Fibroblast of the aortic adventitia (primary cell): ENCODE data around the gene FOXO4. TPM values are rescaled to one million over a fixed set of nuclear protein-coding genes. Genes with fewer than 3 reads are reported as not detected.

ENCODE experiments used
- DNase-seq: peaks from one replicate; pipeline ENCODE4 v3.0.0-alpha.2; 2010; ENCODE audit warnings: low read depth
- H3K4me3 ChIP-seq: 2 replicates; pipeline ENCODE4 v1.5.1; 2011; ENCODE audit warnings: low read depth, mild to moderate bottlenecking, control low read depth, low read length, moderate library complexity
- CTCF ChIP-seq: IDR thresholded peaks from 2 replicates; pipeline ENCODE4 v1.5.1; 2011; ENCODE audit warnings: mild to moderate bottlenecking, low read length, control low read depth, inconsistent platforms; ENCODE audit not compliant: insufficient read depth
- total RNA-seq: library from RNA; depleted of rRNA; stranded (reverse); fragments of >200 nt; gene quantifications from 2 replicates; pipeline ENCODE4 v1.2.3, GENCODE V29; 2012; ENCODE audit warnings: low replicate concordance

FOXO4 gene
- total RNA-seq, 1 donor = 4.2 TPM

- DNase-seq = no peak
- no peak within 1 kb of the TSS for H3K4me3 ChIP-seq
- no peak for TF ChIP-seq CTCF
Observed at GRCh38 chrX:71106427-71106826, 10.8 kb downstream of the FOXO4 start, which contains the start of gene CXorf65. CXorf65 (minus strand) TSS chrX:71106740; CDS start chrX:71106556, 184 bp downstream.

GRCh38 chrX:71107245-71107644, 11.6 kb downstream of the FOXO4 start:
- H3K4me3 ChIP-seq = no peak overlapping the region
- no peak for DNase-seq

GRCh38 chrX:71107762-71108360, 12.2 kb downstream of the FOXO4 start:
- no peak for TF ChIP-seq CTCF
- no peak for DNase-seq
- H3K4me3 ChIP-seq = no peak overlapping the region

More at GRCh38 chrX:71107245-71107644, 11.6 kb downstream of the FOXO4 start:
- TF ChIP-seq CTCF = no peak

- no peak for TF ChIP-seq CTCF
- H3K4me3 ChIP-seq = no peak overlapping the region
- DNase-seq = no peak
Observed at GRCh38 chrX:71109051-71109450, 13.4 kb downstream of the FOXO4 start.

GRCh38 chrX:71111141-71111843, 15.6 kb downstream of the FOXO4 start, which contains the start of gene IL2RG:
IL2RG (minus strand) TSS chrX:71111577; CDS start chrX:71111539, 38 bp downstream.
- no peak for DNase-seq
- H3K4me3 ChIP-seq = no peak within 1 kb of the TSS
- no peak for TF ChIP-seq CTCF

- H3K4me3 ChIP-seq = no peak overlapping the region
- DNase-seq = no peak
- no peak for TF ChIP-seq CTCF
Observed at GRCh38 chrX:71111921-71112431, 16.3 kb downstream of the FOXO4 start.
